Measurements from ENCODE around the gene WIZ. TPM values are rescaled to one million over a fixed set of nuclear protein-coding genes. Genes with fewer than 3 reads are reported as not detected.

WIZ gene
- total RNA-seq, 1 donor from 2014 or later, result 106 TPM

GRCh38 chr19:15424692-15425272 lies 25.0 kb downstream of the WIZ start:
- Mint-ChIP-seq H3K27me3 (ENCODE audit: unreplicated experiment) (peaks cover 5% of the 10 kb centered on the region), H3K36me3 (ENCODE audit: unreplicated experiment) (peaks cover 13% of the 10 kb centered on the region), H3K4me3 (ENCODE audit: unreplicated experiment) (no peak overlapping the region), H3K27ac (ENCODE audit: unreplicated experiment) (no peak overlapping the region), H3K9me3 (ENCODE audit: unreplicated experiment) (peaks cover 9% of the 10 kb centered on the region), H3K4me1 (ENCODE audit: low read depth, unreplicated experiment) (peaks cover 5% of the 10 kb centered on the region)
- no peak for DNase-seq
- TF ChIP-seq, protein P1, sequence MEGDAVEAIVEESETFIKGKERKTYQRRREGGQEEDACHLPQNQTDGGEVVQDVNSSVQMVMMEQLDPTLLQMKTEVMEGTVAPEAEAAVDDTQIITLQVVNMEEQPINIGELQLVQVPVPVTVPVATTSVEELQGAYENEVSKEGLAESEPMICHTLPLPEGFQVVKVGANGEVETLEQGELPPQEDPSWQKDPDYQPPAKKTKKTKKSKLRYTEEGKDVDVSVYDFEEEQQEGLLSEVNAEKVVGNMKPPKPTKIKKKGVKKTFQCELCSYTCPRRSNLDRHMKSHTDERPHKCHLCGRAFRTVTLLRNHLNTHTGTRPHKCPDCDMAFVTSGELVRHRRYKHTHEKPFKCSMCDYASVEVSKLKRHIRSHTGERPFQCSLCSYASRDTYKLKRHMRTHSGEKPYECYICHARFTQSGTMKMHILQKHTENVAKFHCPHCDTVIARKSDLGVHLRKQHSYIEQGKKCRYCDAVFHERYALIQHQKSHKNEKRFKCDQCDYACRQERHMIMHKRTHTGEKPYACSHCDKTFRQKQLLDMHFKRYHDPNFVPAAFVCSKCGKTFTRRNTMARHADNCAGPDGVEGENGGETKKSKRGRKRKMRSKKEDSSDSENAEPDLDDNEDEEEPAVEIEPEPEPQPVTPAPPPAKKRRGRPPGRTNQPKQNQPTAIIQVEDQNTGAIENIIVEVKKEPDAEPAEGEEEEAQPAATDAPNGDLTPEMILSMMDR (IDR thresholded peaks at IDR 0.05; ENCODE audit: partially characterized antibody, unreplicated experiment), result no peak

DNA sequence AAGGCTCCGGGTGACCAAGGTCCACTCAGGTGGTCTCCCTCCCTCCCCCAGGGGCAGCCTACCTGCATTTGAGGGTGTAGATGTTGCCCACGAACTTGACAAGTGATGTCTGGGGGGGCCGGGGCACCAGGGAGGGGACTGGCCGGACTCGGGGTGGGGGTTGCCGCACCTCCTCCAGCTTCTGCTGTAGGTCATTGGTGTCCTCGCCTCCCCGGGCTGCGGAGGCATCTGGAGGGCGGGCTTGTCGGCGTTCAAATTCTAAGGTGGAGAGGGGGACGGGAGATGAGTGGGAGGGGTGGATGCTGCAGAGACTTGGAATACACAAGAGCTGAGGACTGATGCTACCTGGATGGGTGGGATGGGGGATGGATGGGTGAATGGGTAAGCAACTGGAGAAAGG lies 25.6 kb downstream of the WIZ start:
- H3K9me3 Mint-ChIP-seq (ENCODE audit: unreplicated experiment), result peaks cover 9% of the 10 kb centered on the region
- H3K36me3 Mint-ChIP-seq (ENCODE audit: unreplicated experiment), result peaks cover 13% of the 10 kb centered on the region
- TF ChIP-seq, protein P1 (IDR thresholded peaks at IDR 0.05; ENCODE audit: partially characterized antibody, unreplicated experiment), result no peak
- DNase-seq, result no peak
- no peak overlapping the region for H3K4me3 Mint-ChIP-seq (ENCODE audit: unreplicated experiment)
- H3K27ac Mint-ChIP-seq (ENCODE audit: unreplicated experiment), result no peak overlapping the region
- peaks cover 8% of the 10 kb centered on the region for H3K4me1 Mint-ChIP-seq (ENCODE audit: low read depth, unreplicated experiment)
- H3K27me3 Mint-ChIP-seq (ENCODE audit: unreplicated experiment), result peaks cover 5% of the 10 kb centered on the region

DNA sequence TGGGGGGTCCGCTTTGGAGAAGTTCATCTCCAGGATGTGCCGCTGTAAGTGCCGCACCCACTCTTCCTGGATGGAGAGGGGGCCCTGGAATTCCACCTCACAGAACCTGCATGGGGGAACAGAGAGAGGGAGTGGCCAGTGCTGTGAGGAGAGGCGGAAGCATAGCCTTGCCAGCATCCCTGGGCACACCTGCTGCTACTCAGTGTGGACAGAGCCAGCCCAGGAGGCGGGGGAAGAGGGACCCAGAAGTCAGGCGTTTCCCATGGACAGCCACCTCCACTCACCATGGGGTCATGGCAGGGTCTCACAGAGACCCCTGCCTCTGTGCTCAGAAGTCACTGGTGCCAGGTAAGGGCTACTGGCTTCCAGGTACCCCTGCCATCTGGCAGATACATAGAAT lies 26.6 kb downstream of the WIZ start:
- Mint-ChIP-seq H3K9me3 (ENCODE audit: unreplicated experiment) (peaks cover 11% of the 10 kb centered on the region), H3K27me3 (ENCODE audit: unreplicated experiment) (peaks cover 9% of the 10 kb centered on the region), H3K4me3 (ENCODE audit: unreplicated experiment) (no peak overlapping the region), H3K27ac (ENCODE audit: unreplicated experiment) (no peak overlapping the region), H3K36me3 (ENCODE audit: unreplicated experiment) (peaks cover 13% of the 10 kb centered on the region), H3K4me1 (ENCODE audit: low read depth, unreplicated experiment) (peaks cover 8% of the 10 kb centered on the region)
- DNase-seq, result no peak
- TF ChIP-seq, protein P1 (IDR thresholded peaks at IDR 0.05; ENCODE audit: partially characterized antibody, unreplicated experiment), result no peak

DNA sequence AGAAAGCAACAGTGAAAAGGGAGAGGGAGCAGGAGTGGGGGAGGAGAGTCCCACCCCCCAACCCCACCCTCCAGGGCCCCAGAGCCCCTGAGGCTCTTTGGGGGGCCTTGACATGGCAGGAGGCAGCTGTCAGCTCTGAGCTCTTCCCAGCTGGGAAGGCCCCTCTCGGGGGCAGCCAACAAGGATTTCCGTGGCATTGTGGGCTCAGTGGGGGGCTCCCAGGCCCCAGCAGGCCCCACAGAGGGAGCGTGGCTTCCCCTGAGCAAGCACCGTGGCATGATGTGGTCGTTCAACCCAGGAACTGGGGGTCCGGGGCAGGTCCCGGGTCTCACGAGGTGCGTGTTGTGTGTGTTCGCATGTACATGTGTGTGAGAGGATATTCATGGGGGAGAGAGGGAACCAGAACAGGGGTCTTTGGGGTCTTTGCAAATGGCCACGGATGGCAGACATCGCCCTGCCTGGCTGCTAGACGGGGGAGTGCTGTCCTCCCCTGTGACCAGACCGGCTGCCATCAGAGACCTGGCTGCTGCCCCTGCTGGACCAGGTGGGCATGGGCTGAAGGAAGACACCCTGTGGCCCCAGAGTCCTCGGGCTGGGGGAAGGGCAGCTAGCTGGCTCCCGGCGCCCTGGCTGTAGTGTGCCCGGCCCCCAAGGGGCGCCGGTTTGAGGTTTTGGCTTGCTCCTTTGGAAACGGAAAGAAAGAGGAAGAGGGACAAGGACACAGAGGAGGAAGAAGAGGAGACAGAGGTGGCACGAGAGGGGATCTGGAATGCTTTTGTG lies 27.3 kb downstream of the WIZ start:
- Mint-ChIP-seq H3K27ac (ENCODE audit: unreplicated experiment) (no peak overlapping the region), H3K4me1 (ENCODE audit: low read depth, unreplicated experiment) (peaks cover 8% of the 10 kb centered on the region), H3K27me3 (ENCODE audit: unreplicated experiment) (peaks cover 10% of the 10 kb centered on the region), H3K4me3 (ENCODE audit: unreplicated experiment) (no peak overlapping the region), H3K9me3 (ENCODE audit: unreplicated experiment) (peaks cover 15% of the 10 kb centered on the region), H3K36me3 (ENCODE audit: unreplicated experiment) (peaks cover 13% of the 10 kb centered on the region)
- TF ChIP-seq, protein P1 (IDR thresholded peaks at IDR 0.05; ENCODE audit: partially characterized antibody, unreplicated experiment), result no peak
- no peak for DNase-seq

GRCh38 chr19:15421721-15422260 lies 28.0 kb downstream of the WIZ start:
- peaks cover 17% of the 10 kb centered on the region for H3K9me3 Mint-ChIP-seq (ENCODE audit: unreplicated experiment)
- H3K27ac Mint-ChIP-seq (ENCODE audit: unreplicated experiment), result no peak overlapping the region
- H3K4me1 Mint-ChIP-seq (ENCODE audit: low read depth, unreplicated experiment), result peaks cover 14% of the 10 kb centered on the region
- DNase-seq, result no peak
- H3K4me3 Mint-ChIP-seq (ENCODE audit: unreplicated experiment), result no peak overlapping the region
- H3K36me3 Mint-ChIP-seq (ENCODE audit: unreplicated experiment), result peaks cover 13% of the 10 kb centered on the region
- TF ChIP-seq, protein P1 (IDR thresholded peaks at IDR 0.05; ENCODE audit: partially characterized antibody, unreplicated experiment), result no peak
- peaks cover 10% of the 10 kb centered on the region for H3K27me3 Mint-ChIP-seq (ENCODE audit: unreplicated experiment)

All from glutamatergic neuron (in vitro differentiated cells).